LoVo (cell line): ENCODE data around the gene DPYD.

Experiments used
- DNase-seq: peaks from one replicate; pipeline ENCODE4 v3.0.0-alpha.2; 2016; ENCODE audit warnings: low spot score

Gene DPYD

GRCh38 chr1:97143236-97143882 lies 777.5 kb downstream of the DPYD start:
- DNase-seq: peak; percentile 9

DNA sequence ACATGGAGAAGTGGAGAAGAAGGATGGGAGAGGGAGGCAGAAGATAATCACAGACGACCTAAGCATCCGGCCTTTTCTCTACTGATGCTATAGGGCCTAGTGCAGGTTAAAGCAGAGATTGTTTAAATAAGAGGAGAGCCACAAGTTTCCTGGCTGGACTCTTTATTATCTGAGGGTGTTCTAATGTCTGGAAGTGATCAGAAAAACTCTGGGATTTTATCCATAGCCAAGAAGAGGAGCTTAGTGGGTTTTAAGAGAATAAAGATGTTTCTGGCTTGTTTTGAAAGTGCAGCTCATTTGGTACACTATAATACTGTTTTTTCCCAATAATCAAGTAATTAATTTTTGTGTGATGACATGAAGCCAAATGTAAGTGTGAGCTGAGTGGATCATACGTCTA lies 780.2 kb downstream of the DPYD start:
- DNase-seq: no peak

- DNase-seq: no peak
These were observed 781.3 kb downstream of the DPYD start for GRCh38 chr1:97139512-97139911.

GRCh38 chr1:97138515-97139032 lies 782.3 kb downstream of the DPYD start:
- DNase-seq: no peak

DNA sequence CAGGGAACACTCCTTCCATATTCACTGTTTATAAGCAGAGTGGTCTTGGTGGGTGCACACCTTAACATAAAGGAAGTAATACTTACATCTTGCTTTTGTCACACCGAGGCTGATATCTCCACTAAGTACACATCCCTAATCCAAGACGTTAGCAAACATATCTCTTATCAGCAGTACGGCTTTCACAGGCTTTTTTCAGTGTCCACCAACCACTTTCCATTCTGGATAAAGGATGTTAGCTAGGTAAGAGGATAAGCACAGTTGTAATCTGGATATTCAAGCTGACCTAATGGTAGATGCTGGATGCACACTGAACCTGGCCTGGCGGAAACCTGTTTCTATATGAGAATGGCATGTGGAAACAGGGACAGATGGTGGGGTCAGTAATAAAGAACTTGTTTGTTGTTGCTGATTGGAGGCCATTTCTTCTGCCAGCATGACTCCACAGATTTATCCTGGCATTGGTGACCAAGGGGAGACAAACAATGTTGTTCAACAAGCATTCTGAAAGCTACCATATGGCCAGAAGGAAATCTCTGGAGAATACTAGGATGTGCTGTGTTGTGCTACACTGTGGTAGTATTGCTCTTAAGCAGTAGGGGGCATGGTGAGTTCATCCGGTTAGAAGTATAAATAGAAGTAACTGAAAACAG lies 782.8 kb downstream of the DPYD start:
- peak; percentile 24 for DNase-seq

GRCh38 chr1:97136996-97137395 lies 783.8 kb downstream of the DPYD start:
- DNase-seq: no peak

GRCh38 chr1:97135972-97136371 lies 784.9 kb downstream of the DPYD start:
- no peak for DNase-seq

DNA sequence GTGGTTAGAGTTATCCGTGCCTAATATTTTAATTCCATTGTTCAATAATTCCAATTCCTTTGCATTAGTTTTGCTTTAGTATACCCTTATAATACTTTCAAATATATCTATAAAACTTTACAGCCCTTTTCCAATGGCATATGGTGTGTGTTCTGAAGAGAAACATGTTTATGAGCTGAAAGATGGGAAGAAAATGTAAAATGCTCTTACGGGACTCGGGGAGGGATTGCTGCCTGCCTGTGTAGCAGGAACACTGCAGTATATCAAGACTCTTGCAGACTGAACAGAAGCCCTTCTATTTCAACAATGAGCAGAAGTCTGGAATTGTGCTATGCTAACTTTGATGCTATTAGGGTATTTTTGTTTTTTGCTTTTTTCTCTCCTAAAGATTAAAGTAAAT lies 792.4 kb downstream of the DPYD start:
- DNase-seq: no peak

GRCh38 chr1:97123717-97124431 lies 797.0 kb downstream of the DPYD start:
- no peak for DNase-seq

DNA sequence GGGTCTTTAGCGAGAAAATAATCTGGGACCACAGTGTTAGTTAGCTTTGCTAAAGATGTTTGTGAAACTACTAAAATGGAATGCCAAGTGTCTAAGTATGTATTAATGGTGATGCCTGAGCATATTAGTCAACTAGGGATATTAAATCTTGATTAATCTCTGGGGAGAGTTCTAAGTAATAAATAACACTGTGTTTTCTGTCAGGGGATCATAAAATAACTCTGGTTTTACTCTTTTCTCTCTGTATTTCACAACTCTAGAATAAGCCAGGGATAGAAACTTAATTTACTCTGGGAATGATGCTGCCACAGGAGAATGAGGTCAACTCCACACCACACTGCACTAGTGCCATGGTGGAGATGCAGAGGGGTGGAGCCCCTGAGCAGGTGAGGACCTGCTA lies 800.0 kb downstream of the DPYD start:
- DNase-seq: no peak

DNA sequence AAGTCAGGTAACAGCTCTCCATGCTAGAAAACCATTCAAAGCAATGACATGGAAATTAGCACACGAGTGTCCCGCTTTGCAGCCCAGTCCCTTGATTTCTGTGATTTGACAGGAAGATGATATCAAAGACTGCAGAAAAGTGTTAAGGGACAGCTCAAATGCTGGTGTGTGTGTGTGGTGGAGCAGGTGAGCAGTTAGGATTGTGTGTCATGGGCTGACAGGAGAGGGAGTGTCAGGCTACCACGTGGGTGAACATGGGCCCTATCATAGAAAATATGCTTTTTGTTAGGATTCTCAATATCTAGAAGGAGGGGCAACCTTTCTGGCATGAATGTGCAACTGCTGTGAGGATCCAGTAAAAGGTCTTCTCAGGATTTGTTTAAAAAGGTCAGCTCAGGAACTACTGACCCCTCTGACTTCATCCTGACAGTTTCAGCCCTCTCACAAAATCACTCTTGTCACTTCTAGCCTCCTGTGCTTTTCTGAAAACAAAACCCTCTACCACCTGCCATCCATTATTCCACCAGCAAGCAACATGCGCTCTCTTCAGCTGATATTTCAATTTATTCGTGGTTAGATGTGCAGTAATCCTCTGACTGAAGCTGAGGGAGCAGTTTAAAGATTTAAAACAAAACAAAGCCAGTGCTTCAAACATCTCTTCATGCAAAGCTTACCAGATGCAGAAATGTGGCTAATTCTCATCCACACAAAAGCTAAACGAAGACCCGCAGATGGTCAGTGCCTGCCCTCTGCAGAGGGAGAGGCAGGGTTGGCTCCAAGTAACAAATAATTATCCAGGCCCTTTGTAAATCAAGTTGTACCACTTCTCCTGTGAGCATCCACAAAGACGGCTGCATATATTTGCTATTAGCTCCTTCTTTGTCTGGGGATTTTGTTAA lies 801.3 kb downstream of the DPYD start:
- DNase-seq: no peak

GRCh38 chr1:97114842-97115241 lies 806.0 kb downstream of the DPYD start:
- no peak for DNase-seq

DNA sequence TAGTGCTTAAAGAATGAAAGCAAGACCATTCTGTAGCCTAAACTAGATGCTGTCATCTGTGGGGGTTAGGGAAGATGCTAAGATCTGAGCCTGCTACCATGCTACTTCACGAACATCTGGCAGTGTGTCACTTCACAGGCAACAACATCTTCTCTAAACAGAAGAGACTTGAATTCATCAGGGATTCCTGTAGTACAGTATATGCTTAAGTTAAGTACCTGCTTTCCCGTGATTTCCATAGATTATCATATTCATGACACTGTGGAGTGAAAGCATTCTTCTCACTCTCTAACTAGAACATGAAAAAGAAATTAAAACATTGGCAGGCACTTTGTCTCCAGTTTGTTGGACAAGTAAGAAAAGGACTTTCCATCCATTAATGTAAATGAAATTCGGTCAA lies 808.4 kb downstream of the DPYD start:
- no peak for DNase-seq

GRCh38 chr1:97108179-97108578 lies 812.7 kb downstream of the DPYD start:
- no peak for DNase-seq

DNA sequence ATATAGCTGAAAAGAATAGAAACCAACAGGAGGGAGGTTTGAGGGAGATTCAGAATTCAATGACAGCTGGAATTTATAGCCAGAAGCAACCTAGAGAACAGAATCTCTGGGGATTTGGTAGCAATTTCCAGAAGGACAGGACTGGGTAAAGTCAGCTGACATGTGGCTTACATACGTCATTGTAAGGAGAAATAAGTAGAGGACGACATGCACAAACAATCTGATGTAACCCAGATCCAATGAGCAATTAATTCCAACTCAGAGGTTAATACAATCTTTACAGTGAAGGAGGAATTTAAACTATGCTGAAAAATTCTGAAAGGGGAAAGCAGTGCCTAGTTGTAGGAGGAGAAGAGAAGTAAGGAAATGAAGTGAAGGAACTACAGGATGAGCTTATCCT lies 815.3 kb downstream of the DPYD start:
- DNase-seq: no peak

GRCh38 chr1:97101509-97101908 lies 819.3 kb downstream of the DPYD start:
- no peak for DNase-seq

- DNase-seq: no peak
These were observed 823.4 kb downstream of the DPYD start for GRCh38 chr1:97097404-97097925.

DNA sequence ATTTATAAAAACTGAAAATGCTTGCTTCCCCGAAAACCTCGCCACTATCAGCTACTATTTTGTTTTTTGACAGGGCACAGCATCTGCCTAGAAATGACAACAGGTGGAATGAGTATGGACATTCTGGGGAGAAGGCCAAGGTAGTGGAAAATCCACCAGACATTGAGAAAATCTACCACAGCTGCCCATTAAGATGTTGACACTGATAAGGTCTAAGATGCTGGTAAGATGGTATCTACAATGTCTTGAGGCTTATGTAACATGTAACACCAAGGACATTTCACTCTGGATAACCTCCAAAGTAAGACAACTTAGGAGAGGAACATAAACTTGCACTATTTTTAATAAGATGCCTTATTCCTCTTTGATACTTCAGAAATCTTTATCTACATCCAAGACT lies 825.1 kb downstream of the DPYD start:
- DNase-seq: no peak

DNA sequence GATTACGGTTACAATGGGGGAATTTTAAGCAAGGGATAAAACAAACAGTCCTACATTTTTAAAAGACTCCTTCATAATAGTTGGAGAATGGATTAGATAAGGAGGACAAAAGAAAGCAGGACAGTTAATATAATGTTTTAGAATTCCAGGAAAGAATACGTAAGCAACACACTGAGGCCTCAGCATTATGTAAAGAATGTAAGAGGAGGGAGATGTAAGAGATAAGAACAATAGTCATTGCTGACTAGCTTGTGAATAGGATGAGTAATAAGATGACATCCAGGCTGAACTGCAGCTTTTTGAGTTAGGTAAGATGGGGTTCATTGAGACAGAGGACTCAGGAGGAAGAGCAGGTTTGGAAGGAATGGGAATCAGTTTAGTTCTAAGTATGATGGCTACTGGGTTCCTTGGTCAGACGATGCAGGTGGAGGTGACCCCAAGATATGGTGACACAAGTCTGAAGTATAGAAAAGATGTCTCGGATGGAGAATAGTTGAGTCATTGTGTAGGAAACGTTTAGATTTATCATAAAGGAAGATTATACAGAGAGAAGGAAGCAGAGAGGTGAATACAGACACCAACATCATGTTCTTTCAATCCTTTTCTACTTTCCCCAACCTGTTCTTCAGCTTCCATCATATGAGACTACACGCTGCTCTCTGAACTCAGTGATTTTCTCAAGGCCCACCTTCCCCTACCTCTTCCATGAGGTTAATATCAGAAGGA lies 826.4 kb downstream of the DPYD start:
- DNase-seq: no peak

DNA sequence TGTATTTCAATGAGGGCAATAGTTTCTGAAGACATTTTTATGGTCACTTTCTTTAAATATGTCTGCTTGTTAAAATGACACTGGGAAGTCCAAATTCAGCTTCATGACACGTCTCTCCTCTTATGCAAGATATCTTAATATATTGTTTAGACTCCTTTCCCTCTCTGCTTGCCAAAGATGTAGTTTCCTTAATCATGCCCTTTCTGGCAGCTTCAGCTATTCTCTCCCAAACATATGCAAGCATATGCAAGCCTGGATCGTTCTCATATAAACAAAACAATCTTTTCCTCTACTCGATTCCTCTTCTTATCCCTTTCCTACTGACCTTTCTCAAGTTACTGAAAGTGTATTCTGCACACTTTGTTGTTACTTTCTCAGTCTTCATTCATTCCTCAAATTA lies 827.1 kb downstream of the DPYD start:
- DNase-seq: no peak

DNA sequence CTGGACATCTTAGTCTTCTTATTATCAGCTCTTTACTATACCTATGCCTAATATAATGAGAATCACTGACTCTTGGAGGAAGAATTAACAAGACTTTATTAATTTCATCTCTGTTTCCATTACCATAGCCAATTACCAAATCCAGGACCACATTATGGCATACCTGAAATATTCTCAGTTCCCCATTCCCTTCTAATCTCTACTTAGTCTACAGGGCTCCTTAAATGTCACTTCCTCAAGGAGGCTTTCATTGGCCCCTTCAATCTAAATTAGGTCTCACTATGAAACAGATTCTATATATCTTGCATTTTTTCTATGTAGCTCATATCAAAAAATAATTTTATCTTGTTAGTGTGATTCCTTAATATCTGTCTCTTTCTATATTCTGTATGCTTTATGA lies 828.0 kb downstream of the DPYD start:
- DNase-seq: no peak
